ENCODE results near the gene ATP13A1.
A peak's percentile ranks its signal among the peaks of the same experiment; 100 is the strongest.
"Not testable (repeated sequence)": the region's sequence is repeated elsewhere in the genome, so short reads cannot be mapped to it uniquely, and the experiment has no call there.

ATP13A1 gene

DNA sequence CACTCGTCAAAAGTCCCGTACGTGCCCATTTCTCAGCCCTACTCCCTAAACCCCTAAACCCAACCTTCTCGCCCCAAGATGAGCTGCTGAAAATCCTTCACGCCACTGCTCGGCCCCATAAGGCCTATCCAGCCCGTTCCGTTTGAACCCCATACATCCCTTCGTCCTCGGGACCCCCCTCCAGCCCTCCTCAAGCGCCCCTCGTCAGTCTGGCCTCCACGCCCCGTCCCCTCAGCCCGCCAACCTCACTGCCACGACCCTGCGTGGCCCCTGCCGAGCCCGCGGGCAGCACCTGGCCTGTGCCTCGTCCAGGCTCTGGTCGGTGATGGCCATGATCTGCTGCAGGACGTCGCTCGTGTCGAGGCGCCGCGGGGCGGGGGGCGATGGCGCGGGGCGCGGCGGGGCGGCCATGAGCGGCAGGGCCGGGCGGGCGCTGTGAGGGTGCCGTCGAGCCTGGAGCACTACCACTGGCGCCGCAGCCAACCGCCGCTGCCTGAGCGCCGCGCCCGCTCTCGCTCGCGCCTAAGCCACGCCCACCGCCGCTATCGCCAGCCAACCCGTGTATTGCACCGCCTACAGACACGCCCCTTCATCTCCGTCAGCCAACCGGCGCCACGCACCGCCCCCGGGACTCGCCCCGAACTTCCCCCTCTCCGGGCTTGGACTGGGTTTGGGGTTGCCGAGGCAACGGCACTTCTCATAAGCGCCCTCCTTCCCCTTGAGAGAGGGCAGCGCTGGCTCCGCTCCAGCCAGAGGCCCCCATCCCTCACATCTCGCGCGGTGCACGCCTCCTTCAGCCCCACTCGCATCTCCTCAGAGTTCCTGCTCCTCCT is 45.0 kb downstream of the ATP13A1 start, which contains the start of gene PBX4:
TSS of gene PBX4 (minus strand) at position 469 of the 833 bp plus-strand sequence. CDS start at position 411, 58 bp downstream.
- peak; percentile 74 for DNase-seq

GRCh38 chr19:19615086-19615485 is 48.4 kb downstream of the ATP13A1 start:
- no peak for DNase-seq

- DNase-seq = no peak
Measured at GRCh38 chr19:19613506-19613905, 50.0 kb downstream of the ATP13A1 start.

GRCh38 chr19:19610376-19611202 is 52.9 kb downstream of the ATP13A1 start:
- no peak for DNase-seq

- DNase-seq = not testable (repeated sequence)
Measured at GRCh38 chr19:19606686-19607085, 56.8 kb downstream of the ATP13A1 start.

DNA sequence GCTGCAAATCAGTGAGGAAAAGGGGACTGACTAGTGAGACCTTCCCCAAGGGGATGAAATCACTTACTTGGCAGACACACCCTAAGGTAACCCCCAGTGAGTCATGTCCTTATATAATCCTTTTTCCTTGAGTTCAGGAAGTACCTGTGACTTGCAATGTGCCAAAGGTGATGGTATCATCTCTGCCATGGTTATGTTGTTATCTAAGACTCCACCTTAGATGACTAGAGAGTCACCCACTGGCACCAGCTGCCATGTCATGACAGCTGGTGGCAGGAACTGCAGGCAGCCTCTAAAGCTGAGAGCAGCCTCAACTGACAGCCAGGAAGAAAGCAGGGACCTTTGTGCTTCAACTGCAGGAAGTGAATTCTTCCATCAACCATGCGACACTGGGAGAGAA is 57.5 kb downstream of the ATP13A1 start:
- DNase-seq = no peak

GRCh38 chr19:19602713-19603324 is 60.7 kb downstream of the ATP13A1 start:
- no peak for DNase-seq

- no peak for DNase-seq
Measured at GRCh38 chr19:19602136-19602712, 61.3 kb downstream of the ATP13A1 start.

DNA sequence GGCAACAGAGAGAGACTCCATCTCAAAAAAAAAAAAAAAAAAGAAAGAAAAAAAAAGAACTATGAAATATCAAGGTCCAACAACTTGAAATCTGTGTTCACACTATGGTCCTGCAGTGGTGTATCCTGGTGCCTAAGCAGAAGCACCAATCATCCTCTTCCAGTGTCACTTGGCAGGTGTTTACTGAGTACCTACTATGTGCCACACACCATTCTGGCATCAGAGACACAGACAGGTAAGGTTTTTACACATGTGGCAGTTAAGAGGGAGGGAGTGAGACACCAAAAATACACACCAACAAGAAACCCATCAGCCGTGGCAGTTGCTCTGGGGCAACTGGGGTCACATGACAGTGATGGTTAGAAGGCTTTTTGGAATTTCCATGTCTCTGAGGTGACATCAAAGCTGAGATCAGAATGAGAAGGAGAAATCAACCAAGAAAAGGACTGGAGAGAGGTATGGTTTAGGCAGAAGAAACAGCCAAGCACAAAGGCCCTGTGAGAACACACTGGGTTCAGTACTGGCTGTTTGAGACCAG is 62.6 kb downstream of the ATP13A1 start:
- no peak for DNase-seq

GRCh38 chr19:19598728-19599451 is 64.6 kb downstream of the ATP13A1 start:
- not testable (repeated sequence) for DNase-seq

GRCh38 chr19:19597809-19598306 is 65.6 kb downstream of the ATP13A1 start:
- no peak for DNase-seq

All from NCI-H187 treated with DMSO at 0.1 percent for 48 hours (cell line).